GM19324 (cell line): ENCODE data around the gene GRM7.

Experiments used
- ATAC-seq: cut with Tn5 transposase; IDR thresholded peaks from one replicate; pipeline ENCODE4 v1.9.1; 2021; ENCODE audit warnings: mild to moderate bottlenecking, moderate library complexity; ENCODE audit not compliant: unreplicated experiment, low FRiP score

Gene GRM7

GRCh38 chr3:7382293-7383010 lies 521.5 kb downstream of the GRM7 start:
- ATAC-seq = no peak

GRCh38 chr3:7385635-7386034 lies 524.7 kb downstream of the GRM7 start:
- ATAC-seq = no peak

- ATAC-seq = no peak
Measured at GRCh38 chr3:7388026-7388425, 527.1 kb downstream of the GRM7 start.

GRCh38 chr3:7392206-7392605 lies 531.3 kb downstream of the GRM7 start:
- ATAC-seq = no peak

GRCh38 chr3:7393944-7394605 lies 533.2 kb downstream of the GRM7 start:
- peak; percentile 89 for ATAC-seq

GRCh38 chr3:7396534-7396933 lies 535.6 kb downstream of the GRM7 start:
- ATAC-seq = no peak

GRCh38 chr3:7397097-7397496 lies 536.2 kb downstream of the GRM7 start:
- no peak for ATAC-seq

GRCh38 chr3:7400360-7400759 lies 539.4 kb downstream of the GRM7 start:
- ATAC-seq = no peak

- no peak for ATAC-seq
Measured at GRCh38 chr3:7401418-7401817, 540.5 kb downstream of the GRM7 start.

- no peak for ATAC-seq
Measured at GRCh38 chr3:7407107-7407506, 546.2 kb downstream of the GRM7 start.

- no peak for ATAC-seq
Measured at GRCh38 chr3:7410782-7411181, 549.9 kb downstream of the GRM7 start.

- ATAC-seq = no peak
Measured at GRCh38 chr3:7421065-7421464, 560.1 kb downstream of the GRM7 start.

- no peak for ATAC-seq
Measured at GRCh38 chr3:7423036-7423435, 562.1 kb downstream of the GRM7 start.

- no peak for ATAC-seq
Measured at GRCh38 chr3:7423995-7424394, 563.1 kb downstream of the GRM7 start.

- ATAC-seq = no peak
Measured at GRCh38 chr3:7428206-7428718, 567.3 kb downstream of the GRM7 start.

- ATAC-seq = no peak
Measured at GRCh38 chr3:7432610-7433009, 571.7 kb downstream of the GRM7 start.

- no peak for ATAC-seq
Measured at GRCh38 chr3:7433073-7433472, 572.2 kb downstream of the GRM7 start.

GRCh38 chr3:7436542-7436941 lies 575.6 kb downstream of the GRM7 start:
- ATAC-seq = peak; percentile 73

- no peak for ATAC-seq
Measured at GRCh38 chr3:7437231-7437630, 576.3 kb downstream of the GRM7 start.

GRCh38 chr3:7439101-7439680 lies 578.3 kb downstream of the GRM7 start:
- no peak for ATAC-seq

- ATAC-seq = no peak
Measured at GRCh38 chr3:7444886-7445285, 584.0 kb downstream of the GRM7 start.

GRCh38 chr3:7445331-7445730 lies 584.4 kb downstream of the GRM7 start:
- ATAC-seq = no peak
